ENCODE data around the gene ZFPM1. TPM values are rescaled to one million over a fixed set of nuclear protein-coding genes. Genes with fewer than 3 reads are reported as not detected.

Gene ZFPM1
- total RNA-seq, 1 donor from 2014 or later, result 5.5 TPM

DNA sequence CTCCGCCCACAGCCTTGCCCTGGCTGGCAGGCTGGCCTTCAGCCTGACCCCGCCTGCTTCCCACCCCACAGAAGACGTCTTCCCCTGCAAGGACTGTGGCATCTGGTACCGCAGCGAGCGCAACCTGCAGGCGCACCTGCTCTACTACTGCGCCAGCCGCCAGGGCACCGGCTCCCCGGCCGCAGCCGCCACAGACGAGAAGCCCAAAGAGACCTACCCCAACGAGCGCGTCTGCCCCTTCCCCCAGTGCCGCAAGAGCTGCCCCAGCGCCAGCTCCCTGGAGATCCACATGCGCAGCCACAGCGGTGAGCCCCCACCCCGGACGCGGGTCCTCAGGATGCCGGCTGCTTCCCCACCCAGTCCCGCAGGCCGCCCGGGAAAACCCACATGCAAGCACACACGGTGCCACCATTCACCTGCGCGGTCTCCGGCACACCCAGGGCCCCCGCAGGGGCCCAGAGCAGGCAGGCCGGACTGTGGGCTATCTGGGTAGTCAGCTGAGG lies 78.9 kb downstream of the ZFPM1 start:
- no peak overlapping the region for H3K27ac ChIP-seq
- H3K27me3 ChIP-seq, result no peaks in the 10 kb centered on the region
- TF ChIP-seq, protein P1, sequence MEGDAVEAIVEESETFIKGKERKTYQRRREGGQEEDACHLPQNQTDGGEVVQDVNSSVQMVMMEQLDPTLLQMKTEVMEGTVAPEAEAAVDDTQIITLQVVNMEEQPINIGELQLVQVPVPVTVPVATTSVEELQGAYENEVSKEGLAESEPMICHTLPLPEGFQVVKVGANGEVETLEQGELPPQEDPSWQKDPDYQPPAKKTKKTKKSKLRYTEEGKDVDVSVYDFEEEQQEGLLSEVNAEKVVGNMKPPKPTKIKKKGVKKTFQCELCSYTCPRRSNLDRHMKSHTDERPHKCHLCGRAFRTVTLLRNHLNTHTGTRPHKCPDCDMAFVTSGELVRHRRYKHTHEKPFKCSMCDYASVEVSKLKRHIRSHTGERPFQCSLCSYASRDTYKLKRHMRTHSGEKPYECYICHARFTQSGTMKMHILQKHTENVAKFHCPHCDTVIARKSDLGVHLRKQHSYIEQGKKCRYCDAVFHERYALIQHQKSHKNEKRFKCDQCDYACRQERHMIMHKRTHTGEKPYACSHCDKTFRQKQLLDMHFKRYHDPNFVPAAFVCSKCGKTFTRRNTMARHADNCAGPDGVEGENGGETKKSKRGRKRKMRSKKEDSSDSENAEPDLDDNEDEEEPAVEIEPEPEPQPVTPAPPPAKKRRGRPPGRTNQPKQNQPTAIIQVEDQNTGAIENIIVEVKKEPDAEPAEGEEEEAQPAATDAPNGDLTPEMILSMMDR (IDR thresholded peaks at IDR 0.05), result no peak
- peaks cover 2 to 12% of the 10 kb centered on the region in 2 donors for H3K4me1 ChIP-seq
- intact Hi-C loops (cut with DNase I), result no loop called here
- H3K4me3 ChIP-seq, result no peak overlapping the region
- DNase-seq (ENCODE audit: low spot score in 2 of 2), result no peak
- H3K36me3 ChIP-seq, result no peaks in the 10 kb centered on the region
- no peaks in the 10 kb centered on the region for H3K9me3 ChIP-seq

DNA sequence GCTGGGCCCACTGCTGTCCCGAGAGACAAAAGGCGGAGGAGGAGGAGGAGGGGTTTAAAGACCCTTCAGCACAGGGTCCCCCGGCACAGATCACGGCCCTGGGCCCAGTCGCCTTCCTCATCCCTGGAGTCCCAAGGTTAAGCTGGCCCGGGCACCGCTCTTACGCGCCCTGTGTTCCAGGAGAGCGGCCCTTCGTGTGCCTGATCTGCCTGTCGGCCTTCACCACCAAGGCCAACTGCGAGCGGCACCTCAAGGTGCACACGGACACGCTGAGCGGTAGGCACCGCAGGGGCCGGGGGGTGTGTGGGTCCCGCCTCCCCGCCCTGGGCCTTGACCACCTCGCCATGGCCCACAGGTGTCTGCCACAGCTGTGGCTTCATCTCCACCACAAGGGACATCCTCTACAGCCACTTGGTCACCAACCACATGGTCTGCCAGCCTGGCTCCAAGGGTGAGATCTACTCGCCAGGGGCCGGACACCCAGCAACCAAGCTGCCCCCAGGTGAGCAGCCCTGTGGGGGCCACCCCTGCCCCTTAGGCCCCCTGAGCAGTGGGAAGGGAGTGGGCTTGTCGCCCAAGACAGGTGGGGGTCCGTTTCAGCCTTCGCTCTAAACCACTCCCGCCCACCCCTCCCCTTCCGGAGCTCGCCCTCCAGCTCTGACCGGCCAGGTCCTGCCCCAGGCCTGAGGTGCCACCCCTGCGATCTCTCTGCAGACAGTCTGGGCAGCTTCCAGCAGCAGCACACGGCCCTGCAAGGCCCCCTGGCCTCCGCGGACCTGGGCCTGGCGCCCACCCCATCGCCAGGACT lies 79.6 kb downstream of the ZFPM1 start:
- Histone ChIP-seq H3K4me3 (peak overlapping the region in 1 of 2 donors; percentile 94), H3K27me3 (no peaks in the 10 kb centered on the region), H3K36me3 (no peaks in the 10 kb centered on the region), H3K27ac (no peak overlapping the region), H3K4me1 (peaks cover 0 to 12% of the 10 kb centered on the region in 2 donors), H3K9me3 (no peaks in the 10 kb centered on the region)
- TF ChIP-seq, protein P1 (IDR thresholded peaks at IDR 0.05), result no peak
- intact Hi-C loops (cut with DNase I), result no loop called here
- no peak for DNase-seq (ENCODE audit: low spot score in 2 of 2)

DNA sequence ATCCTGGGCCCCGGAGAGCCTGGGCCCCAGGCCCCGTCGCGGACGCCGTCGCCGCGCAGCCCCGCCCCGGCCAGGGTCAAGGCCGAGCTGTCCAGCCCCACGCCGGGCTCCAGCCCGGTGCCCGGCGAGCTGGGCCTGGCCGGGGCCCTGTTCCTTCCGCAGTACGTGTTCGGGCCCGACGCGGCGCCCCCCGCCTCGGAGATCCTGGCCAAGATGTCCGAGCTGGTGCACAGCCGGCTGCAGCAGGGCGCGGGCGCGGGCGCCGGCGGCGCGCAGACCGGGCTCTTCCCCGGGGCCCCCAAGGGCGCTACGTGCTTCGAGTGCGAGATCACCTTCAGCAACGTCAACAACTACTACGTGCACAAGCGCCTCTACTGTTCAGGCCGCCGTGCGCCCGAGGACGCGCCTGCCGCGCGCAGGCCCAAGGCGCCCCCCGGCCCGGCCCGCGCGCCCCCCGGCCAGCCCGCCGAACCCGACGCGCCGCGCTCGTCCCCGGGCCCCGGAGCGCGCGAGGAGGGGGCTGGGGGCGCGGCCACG lies 80.4 kb downstream of the ZFPM1 start:
- H3K36me3 ChIP-seq, result no peaks in the 10 kb centered on the region
- H3K4me3 ChIP-seq, result peak overlapping the region; percentile 52 to 94
- DNase-seq (ENCODE audit: low spot score in 2 of 2), result no peak
- H3K27ac ChIP-seq, result no peak overlapping the region
- no peaks in the 10 kb centered on the region for H3K9me3 ChIP-seq
- peaks cover 0 to 12% of the 10 kb centered on the region in 2 donors for H3K4me1 ChIP-seq
- no peaks in the 10 kb centered on the region for H3K27me3 ChIP-seq
- intact Hi-C loops (cut with DNase I), result no loop called here
- TF ChIP-seq, protein P1 (IDR thresholded peaks at IDR 0.05), result no peak

DNA sequence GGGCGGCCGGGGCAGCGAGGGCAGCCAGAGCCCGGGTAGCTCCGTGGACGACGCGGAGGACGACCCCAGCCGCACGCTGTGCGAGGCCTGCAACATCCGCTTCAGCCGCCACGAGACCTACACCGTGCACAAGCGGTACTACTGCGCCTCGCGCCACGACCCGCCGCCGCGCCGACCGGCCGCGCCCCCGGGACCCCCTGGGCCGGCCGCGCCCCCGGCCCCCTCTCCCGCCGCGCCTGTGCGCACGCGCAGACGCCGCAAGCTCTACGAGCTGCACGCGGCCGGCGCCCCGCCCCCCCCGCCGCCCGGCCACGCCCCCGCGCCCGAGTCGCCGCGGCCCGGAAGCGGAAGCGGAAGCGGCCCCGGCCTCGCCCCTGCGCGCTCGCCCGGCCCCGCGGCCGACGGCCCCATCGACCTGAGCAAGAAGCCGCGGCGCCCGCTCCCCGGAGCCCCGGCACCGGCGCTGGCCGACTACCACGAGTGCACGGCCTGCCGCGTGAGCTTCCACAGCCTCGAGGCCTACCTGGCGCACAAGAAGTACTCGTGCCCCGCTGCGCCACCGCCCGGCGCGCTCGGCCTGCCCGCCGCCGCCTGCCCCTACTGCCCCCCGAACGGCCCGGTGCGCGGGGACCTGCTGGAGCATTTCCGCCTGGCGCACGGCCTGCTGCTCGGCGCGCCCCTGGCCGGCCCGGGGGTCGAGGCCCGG lies 81.0 kb downstream of the ZFPM1 start:
- intact Hi-C loops (cut with DNase I), result loop anchor here (2.0 kb wide), 2 partner anchors 37 to 81 kb away; partner anchors contain the start of genes ZC3H18 and ZFPM1
- peak in 1 of 2 donors; percentile 85 for DNase-seq (ENCODE audit: low spot score in 2 of 2)
- Histone ChIP-seq H3K9me3 (no peaks in the 10 kb centered on the region), H3K27me3 (no peaks in the 10 kb centered on the region), H3K4me1 (peaks cover 0 to 12% of the 10 kb centered on the region in 2 donors), H3K4me3 (peak overlapping the region; percentile 80 to 94), H3K36me3 (no peaks in the 10 kb centered on the region), H3K27ac (peak overlapping the region; percentile 73 to 81)
- TF ChIP-seq, protein P1 (IDR thresholded peaks at IDR 0.05), result no peak

DNA sequence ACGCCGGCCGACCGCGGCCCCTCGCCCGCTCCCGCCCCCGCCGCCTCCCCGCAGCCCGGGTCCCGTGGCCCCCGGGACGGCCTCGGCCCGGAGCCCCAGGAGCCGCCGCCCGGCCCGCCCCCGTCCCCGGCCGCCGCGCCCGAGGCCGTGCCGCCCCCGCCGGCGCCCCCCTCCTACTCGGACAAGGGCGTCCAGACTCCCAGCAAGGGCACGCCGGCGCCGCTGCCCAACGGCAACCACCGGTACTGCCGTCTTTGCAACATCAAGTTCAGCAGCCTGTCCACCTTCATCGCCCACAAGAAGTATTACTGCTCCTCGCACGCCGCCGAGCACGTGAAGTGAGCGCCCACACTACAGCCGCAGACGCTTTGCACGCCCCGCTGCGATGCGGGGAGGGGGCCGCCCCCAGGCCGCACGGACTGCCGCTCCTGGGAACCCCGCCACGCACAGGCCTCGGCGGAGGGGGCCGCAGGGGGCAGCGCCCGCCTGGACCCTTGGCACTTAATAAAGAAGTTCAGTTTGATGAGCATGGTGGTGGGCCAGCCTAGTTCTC lies 81.6 kb downstream of the ZFPM1 start:
- TF ChIP-seq, protein P1 (IDR thresholded peaks at IDR 0.05), result no peak
- H3K4me1 ChIP-seq, result peaks cover 0 to 12% of the 10 kb centered on the region in 2 donors
- intact Hi-C loops (cut with DNase I), result loop anchor here (2.0 kb wide), 2 partner anchors 36 to 82 kb away; partner anchors contain the start of genes ZC3H18 and ZFPM1
- peak overlapping the region; percentile 80 to 94 for H3K4me3 ChIP-seq
- H3K36me3 ChIP-seq, result no peaks in the 10 kb centered on the region
- H3K27ac ChIP-seq, result no peak overlapping the region
- no peaks in the 10 kb centered on the region for H3K9me3 ChIP-seq
- no peaks in the 10 kb centered on the region for H3K27me3 ChIP-seq
- no peak for DNase-seq (ENCODE audit: low spot score in 2 of 2)

Measured in ascending aorta (tissue), 2 donors.